ENCODE data around the gene CCDC61.

The CCDC61 gene

DNA sequence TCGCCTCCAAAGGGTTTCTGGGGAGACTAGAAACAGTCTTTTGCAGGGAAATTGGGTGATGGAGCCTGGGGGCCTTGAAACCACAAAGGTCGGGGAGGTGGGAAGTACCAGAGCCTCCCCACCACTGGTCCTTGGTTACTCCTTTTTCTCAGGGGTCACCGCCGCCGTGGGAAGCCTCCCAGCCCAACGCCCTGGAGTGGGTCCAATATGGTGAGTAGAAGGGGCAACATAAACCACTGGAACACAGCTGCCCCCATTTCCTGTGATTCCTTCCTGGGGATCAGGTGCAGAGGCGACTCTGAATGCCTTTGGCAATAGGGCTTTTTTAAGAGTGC lies 21.8 kb downstream of the CCDC61 start:
- no peak overlapping the region for H3K4me3 ChIP-seq (ENCODE audit: low read length)
- no peak for TF ChIP-seq ZNF274 (IDR thresholded peaks at IDR 0.05; ENCODE audit: low read depth, low read length)

DNA sequence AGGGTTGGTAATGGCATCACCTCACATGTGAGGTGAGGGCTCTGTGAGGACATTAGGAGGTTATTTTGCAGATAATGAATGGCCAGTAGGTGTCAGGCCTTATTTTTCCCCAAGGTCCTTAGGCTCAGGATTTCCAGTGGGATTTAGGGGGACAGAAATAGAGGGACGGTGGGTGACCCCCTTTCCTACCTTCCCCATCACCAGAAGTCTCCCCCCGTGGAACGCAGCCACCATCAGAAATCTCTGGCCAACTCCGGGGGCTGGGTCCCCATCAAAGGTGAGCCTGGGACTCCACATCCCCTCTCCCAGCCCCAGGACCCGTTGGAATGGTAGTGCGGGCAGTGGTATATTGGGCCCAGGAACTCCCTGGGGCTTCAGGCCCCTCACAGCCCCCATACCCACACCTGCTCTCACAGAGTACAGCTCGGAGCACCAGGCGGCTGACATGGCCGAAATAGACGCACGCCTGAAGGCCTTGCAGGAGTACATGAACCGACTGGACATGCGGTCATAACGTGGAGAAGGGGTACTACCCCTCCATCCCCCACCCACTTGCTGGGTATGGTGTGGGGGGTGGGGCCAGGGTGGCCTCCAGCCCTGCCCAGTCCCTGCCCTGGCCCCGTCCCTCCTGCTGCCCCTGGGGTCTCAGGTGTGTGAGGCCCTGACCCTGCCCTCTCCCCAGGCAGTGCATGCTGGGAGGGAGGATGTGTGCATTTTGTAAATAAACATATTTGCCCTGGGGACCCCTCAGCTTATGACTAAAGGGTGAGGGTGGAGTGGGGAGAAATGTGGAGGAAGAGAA lies 22.8 kb downstream of the CCDC61 start:
- no peak for TF ChIP-seq ZNF274 (IDR thresholded peaks at IDR 0.05; ENCODE audit: low read depth, low read length)
- H3K4me3 ChIP-seq (ENCODE audit: low read length), result no peak overlapping the region

DNA sequence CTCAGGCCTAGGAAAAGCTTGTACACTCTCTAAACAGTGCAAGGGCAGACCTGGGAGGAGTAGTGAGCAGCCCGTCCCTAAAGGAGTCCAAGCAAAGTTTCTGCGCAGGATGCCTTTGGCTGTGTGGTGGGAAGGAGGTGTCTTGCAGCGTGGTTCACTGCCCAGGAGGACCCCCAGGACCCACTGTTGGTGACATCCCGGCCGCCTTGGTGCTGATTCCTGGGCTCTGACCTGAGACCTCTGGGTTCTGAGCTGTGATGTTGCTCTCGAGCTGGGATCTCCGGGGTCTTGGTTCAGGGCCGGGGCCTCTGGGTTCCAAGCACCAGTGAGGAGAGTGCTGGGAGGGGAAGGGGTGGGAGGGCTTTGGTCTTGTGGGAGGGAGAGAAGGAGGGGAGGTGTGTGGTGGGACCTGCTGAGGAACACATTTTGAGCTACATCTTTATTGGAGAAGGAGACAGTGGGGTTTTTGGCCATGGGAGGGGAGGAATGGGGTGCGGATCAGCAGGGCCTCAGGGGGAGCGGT lies 23.5 kb downstream of the CCDC61 start:
- no peak for TF ChIP-seq ZNF274 (IDR thresholded peaks at IDR 0.05; ENCODE audit: low read depth, low read length)
- no peak overlapping the region for H3K4me3 ChIP-seq (ENCODE audit: low read length)

DNA sequence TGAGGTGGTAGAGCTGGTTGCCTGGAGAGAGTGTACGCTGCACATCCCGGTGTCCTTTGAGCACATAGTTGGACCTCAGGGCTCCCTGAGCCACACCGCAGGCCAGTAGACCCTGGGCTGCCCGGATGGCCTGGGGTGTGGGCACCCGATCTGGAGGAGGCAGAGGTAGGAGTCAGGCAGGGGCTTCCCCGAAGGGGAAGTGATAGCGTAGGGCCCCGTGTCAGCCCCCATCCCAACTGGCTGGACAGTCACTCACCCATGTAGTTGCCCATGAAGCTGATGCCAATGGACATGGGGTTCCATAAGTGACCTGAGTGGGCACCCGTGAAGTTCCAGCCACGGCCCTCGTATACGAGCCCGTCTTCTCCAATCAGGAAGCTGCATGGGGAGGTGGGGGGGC lies 24.0 kb downstream of the CCDC61 start:
- TF ChIP-seq ZNF274 (IDR thresholded peaks at IDR 0.05; ENCODE audit: low read depth, low read length), result no peak
- H3K4me3 ChIP-seq (ENCODE audit: low read length), result no peak overlapping the region

DNA sequence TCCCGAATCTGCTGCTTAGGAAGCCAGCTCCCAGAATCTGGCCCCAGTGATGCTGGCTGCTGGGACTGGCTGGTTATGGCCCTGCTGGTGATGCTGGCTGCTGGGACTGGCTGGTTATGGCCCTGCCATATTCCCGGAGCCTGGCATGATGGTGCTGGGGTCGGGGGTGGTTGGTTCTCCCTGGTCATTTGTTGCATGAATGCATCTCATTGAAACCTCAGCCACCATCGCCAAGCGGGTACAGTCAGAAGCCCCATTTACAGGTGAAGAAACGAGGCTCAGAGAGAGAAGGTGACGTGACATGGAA lies 25.5 kb downstream of the CCDC61 start:
- no peak for TF ChIP-seq ZNF274 (IDR thresholded peaks at IDR 0.05; ENCODE audit: low read depth, low read length)
- no peak overlapping the region for H3K4me3 ChIP-seq (ENCODE audit: low read length)

DNA sequence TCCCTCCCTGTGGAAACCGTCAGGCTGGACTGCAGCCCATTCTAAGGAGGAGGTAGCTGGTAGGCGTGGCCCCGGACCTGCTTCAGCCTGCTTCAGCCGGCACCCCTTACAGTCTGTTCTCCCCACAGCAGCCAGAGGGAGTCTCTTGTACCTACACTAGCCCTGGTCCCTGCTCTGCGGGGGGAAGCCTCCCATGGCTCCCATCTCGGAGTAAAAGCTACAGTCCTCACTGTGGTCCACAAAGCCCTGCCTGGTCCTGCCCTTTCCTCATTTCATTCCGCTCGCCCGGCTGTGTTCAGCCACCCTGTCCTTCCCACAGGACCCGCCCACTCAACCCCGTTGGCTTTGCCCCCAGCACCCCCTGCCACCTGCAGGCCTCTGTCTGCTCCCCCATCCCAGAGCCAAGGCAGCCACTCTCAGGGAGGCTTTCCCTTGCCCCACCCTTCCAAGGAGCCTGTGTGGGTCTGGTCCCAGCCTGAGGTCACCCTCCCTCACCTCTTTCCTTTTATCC lies 26.3 kb downstream of the CCDC61 start:
- no peak for TF ChIP-seq ZNF274 (IDR thresholded peaks at IDR 0.05; ENCODE audit: low read depth, low read length)
- no peak overlapping the region for H3K4me3 ChIP-seq (ENCODE audit: low read length)

DNA sequence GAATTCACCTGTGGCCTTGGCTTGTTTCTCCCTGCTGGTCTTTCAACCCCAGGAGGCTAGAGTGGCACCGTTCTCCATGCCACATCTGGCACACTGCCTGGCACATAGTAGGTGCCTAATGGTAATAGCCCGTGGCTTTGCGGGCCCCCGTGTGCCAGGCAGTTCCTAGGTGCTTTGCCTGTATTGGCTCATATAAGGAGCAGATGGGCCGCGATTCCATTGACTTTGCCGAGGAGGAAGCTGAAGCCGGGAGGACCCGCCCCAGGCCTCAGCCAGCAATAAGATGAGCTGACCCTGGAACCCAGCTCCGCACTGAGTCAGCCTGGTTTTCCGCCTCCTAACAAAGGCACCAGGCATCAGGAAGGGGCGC lies 26.8 kb downstream of the CCDC61 start:
- no peak for TF ChIP-seq ZNF274 (IDR thresholded peaks at IDR 0.05; ENCODE audit: low read depth, low read length)
- no peak overlapping the region for H3K4me3 ChIP-seq (ENCODE audit: low read length)

DNA sequence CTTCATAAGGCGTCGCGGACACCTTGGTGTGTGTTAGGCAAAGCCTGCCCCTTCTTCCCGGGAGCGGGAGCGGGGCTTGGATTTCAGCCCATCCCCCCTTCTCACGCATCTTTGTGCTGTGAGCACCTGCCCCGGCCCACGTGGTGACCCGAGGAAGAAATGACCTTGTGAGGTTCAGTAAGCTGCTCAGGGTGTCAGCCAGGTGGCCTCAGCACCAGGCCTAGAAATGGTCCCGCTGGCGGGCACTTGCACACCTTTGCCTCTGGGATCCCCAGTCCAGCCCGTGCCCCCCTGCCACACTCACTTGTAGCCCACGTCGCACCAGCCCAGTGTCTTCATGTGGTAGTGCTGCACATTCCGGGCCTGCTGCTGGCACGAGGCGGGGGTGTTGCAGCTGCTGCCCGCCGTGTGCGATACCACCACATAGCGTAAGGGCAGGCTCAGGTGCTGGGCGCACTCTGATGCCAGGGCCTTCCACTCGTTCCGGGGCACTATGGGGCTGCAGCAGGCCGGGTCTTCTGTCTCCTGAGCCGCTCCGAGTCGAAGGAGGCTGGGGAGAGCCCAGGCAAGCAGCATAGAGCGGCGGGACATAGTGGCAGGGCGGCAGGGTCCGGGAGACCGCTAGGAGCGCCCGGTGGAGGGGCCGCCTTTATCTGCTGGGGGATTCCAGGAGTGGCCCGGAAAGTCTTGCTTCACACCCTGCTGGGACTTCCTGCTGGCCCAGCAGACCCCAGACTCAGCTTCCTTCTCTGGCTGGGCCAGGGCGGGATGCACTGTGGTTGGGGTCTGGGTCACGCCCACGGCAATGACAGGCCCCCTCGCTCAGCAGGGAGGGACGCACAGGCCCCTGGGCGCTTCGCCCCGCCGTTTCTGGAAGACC lies 27.4 kb downstream of the CCDC61 start, which contains the start of gene PGLYRP1:
Gene PGLYRP1 (minus strand): TSS at position 623 of the 880 bp plus-strand sequence. CDS start 32 bp downstream, at position 591.
- TF ChIP-seq ZNF274 (IDR thresholded peaks at IDR 0.05; ENCODE audit: low read depth, low read length), result no peak
- no peak within 1 kb of the TSS for H3K4me3 ChIP-seq (ENCODE audit: low read length)

DNA sequence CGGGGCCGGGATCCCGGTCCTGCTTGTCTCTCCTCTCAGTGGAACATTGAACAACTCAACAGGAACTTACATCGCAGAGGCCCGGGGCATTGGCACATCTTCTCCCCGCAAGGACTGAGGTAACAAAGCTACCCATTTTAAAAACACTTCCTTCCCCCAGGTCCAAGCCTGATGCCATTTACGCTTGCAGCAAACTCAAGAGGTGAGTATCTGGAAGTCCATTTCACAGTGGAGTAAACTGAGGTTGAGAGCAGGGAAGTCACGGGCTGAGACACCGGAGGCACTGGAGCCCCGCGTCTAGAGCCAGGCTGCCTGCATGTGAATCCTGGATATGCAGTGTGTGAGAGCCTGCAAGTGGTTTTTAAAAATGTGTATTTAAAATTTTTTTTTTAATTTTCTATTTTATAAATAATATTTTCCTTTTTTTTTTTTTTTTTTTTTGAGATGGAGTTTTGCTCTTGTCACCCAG lies 28.1 kb downstream of the CCDC61 start:
- no peak for TF ChIP-seq ZNF274 (IDR thresholded peaks at IDR 0.05; ENCODE audit: low read depth, low read length)
- no peak overlapping the region for H3K4me3 ChIP-seq (ENCODE audit: low read length)

DNA sequence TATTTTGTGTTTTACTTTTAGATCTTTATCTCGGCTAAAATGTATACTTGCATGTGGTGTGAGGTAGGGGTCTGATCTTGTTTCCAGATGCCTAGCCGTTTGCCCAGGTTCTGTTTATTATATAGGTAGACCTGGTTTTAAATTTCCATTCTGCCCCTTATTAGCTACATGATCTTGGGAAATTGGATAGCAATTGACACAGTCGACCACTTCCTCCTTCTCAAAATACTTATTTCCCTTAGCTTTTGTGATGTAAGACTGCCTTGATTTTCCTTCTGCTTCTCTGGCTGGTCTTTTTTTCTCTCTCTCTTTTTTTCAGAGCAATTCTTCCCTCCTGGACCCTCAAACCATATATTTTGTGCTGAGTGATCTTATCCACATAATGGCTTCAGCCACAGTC lies 30.6 kb downstream of the CCDC61 start:
- no peak for TF ChIP-seq ZNF274 (IDR thresholded peaks at IDR 0.05; ENCODE audit: low read depth, low read length)
- no peak overlapping the region for H3K4me3 ChIP-seq (ENCODE audit: low read length)

DNA sequence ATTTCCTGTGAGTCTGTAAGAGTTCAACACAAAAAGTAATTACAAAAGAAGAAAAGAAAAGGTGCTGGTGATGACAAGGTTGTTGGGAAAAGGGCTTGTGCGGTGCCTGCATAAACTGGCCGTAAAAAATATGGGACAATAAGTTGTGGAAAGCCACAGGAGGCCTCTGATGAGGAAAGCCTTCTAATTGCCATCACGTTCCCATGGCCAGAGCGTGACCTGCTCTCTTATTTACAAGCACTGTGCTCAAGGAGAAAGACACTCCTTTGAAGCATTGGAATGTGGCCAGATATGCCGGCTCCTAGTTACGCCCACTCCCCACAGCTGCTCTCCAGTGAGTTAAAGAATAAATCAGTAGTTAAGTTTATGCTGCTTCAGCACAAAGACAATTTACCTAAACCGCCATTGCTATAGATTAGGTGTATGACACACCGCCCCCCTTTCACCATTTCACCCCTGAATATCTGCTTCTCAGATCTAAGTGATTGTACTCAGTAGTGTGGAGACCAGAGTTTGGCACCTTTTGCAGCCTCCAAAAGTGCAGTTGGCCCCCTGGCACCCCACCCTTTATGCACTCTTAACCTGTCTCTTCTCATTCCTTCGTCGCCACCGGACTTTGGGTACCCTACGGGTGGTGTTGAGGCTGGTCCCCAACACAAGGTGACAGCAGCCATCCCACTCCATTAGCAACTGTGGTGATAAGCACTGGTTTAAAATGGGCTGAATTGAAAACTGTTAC lies 35.7 kb downstream of the CCDC61 start:
- no peak for TF ChIP-seq ZNF274 (IDR thresholded peaks at IDR 0.05; ENCODE audit: low read depth, low read length)
- no peak overlapping the region for H3K4me3 ChIP-seq (ENCODE audit: low read length)

DNA sequence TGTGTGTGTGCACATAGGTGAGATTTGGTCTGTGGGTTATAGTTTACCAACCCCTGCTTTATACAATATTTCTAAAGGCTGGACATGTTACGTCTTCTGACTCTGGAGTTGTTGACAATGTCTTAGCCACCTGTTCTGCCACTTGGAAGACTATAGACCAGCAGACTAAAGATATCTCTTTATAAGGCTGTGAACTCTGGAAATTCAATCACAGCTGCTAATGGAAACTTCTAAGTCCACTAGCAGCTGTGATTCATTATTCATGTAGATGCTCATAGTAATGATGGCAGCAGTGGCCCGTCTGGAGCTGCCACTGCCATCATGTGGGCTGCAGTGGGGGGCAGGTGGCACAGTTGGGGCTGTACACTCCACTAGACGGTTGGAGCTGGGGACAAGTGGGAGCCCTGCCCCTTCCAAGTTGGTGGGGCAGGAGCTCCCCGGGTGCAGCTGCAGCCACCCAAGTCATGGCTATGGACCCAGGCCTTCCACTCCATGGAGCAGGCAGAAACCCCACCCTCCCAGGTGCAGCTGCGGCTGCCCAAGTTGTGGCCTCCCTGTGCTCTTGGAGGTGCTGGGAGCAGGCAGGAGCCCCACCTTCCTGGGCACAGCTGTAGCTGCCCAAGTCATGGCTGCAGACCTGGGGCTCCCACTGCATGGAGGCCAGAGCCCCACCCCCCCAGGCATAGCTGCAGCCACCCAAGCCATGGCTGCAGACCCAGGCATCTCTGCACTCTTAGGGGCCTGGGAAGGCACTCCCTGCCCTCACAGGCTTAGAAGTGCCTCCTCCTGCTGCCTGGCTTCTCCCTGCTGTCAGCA lies 36.7 kb downstream of the CCDC61 start:
- H3K4me3 ChIP-seq (ENCODE audit: low read length), result no peak overlapping the region
- no peak for TF ChIP-seq ZNF274 (IDR thresholded peaks at IDR 0.05; ENCODE audit: low read depth, low read length)

DNA sequence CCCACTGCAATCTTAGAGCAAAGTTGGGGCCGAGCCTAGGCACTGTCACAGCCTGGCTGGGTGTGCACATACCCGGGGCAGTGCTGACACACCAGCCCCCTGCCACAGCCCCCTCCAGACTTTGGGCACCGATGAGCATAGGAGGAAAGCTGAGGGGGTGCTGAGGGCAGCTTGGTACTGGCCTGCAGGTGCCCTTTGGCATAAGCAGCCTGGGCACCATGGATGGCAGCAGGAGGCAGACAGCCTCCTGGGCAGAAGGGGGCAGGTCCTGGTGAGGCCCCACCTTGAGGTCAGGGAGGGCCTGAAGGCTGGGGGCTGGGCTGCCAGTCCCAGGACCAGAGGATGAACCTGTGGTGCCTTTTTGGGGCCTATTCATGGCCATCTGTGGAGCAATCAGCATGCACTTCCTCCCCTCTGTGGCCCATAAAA lies 37.3 kb downstream of the CCDC61 start:
- H3K4me3 ChIP-seq (ENCODE audit: low read length), result no peak overlapping the region
- no peak for TF ChIP-seq ZNF274 (IDR thresholded peaks at IDR 0.05; ENCODE audit: low read depth, low read length)

Measured in GM08714 (cell line).